ENCODE measurements around the gene CPM. TPM values are rescaled to one million over a fixed set of nuclear protein-coding genes. Genes with fewer than 3 reads are reported as not detected.

CPM gene
- total RNA-seq, 2 experiments from 2014 or later = 18.0 to 18.7 TPM

DNA sequence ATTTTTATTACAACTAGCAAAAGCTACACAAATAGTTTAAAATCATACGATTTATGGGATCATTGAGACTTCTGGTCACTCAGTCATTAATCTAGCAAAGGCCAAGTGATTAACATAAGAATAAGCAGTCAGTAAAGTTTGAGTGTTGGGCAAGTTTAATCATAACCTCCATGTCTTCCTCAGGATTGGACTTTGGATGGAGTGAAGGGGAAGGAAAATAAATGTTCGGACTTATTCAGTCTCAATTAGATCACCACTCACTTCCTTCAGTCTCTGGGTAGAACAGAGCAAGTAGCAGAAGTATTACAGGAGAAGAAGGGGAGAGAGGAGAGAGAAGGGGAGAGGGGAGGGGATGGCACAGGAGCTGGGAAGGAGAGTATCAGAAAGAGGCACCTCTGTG, 31.4 kb downstream of the CPM start:
- no peak for DNase-seq
- CTCF ChIA-PET = interaction anchor here (1.1 kb wide), 1 partner anchor 53 kb away, joined by 3 read pairs; no protein-coding TSS in a partner anchor
- POLR2A ChIA-PET = no interaction called here
- no peaks in the 10 kb centered on the region for H3K9me3 Mint-ChIP-seq (ENCODE audit: low read depth)
- H3K4me1 Mint-ChIP-seq = peaks cover 11% of the 10 kb centered on the region
- peaks cover 2% of the 10 kb centered on the region for H3K36me3 Mint-ChIP-seq (ENCODE audit: low read depth)
- no peak for ATAC-seq
- intact Hi-C loops (cut with DNase I, micrococcal nuclease) = no loop called here
- H3K27ac Mint-ChIP-seq = no peak overlapping the region
- H3K4me3 Mint-ChIP-seq = no peak overlapping the region
- peaks cover 8% of the 10 kb centered on the region for H3K27me3 Mint-ChIP-seq

DNA sequence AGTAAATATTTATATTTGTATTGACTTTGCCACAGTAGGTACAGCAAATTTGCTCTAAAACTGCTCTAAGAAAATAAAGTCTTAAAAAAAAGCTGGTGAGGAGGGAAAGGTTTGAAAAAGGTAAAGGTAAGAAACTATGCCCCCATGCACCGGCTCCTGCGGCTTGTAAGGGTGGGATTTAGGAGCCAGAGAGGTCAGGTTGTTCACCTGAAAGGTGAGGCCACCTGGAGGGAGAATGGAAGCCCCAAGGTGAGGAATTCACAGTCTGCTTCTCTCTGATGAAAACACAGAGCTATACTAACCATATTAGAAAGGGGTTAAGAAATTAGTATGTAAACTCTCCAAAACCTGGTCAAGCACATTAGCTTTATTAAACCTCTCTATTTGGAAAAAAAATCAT, 31.8 kb downstream of the CPM start:
- Mint-ChIP-seq H3K27ac (no peak overlapping the region), H3K4me1 (peaks cover 11% of the 10 kb centered on the region), H3K36me3 (ENCODE audit: low read depth) (peaks cover 2% of the 10 kb centered on the region), H3K9me3 (ENCODE audit: low read depth) (no peaks in the 10 kb centered on the region), H3K4me3 (no peak overlapping the region), H3K27me3 (peaks cover 8% of the 10 kb centered on the region)
- ATAC-seq (no peak), DNase-seq (no peak)
- CTCF ChIA-PET = interaction anchor here (1.1 kb wide), 1 partner anchor 53 kb away, joined by 3 read pairs; no protein-coding TSS in a partner anchor
- POLR2A ChIA-PET = no interaction called here
- intact Hi-C loops (cut with DNase I, micrococcal nuclease) = no loop called here

DNA sequence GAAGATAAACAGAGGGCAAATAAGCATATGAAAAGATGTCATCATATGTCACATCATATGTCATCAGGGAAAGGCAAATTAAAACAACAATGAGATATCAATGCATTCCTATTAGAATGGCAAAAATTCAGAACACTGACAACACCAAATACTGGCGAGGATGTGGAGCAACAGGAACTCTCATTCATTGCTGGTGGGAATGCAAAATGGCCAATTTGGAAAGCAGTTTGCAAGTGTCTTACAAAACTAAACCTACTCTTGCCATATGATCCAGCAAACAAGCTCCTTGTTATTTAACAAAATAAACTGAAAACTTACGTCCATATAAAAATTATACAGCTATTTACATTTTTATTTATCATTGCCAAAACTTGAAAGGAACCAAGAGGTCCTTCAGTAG, 32.7 kb downstream of the CPM start:
- DNase-seq = no peak

DNA sequence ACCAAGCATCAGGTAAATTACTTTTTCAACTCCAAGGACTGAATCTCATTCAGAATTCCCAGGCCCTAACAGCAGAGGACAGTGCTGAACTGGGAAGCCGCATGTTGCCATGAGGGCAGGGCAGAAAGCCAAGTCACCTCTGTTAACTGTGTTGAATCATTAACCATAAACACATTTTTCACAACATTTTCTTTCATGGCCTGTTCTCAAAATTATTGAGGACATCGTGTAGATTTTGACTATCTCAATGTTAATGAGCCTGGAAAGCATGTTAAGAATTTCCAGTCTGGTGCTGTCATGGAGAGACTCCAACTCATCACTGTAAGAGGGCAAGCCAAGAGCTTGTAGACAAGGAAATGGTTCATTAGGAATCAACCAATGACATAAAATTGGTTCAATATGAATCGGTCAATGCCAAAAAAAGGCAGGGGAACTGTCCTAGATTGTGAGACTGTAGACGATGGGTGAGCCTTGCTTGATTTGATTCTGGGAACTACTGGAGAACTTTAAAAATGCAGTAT, 33.7 kb downstream of the CPM start:
- H3K9me3 Mint-ChIP-seq (ENCODE audit: low read depth) = no peaks in the 10 kb centered on the region
- ChIA-PET CTCF (no interaction called here), POLR2A (no interaction called here)
- no peak overlapping the region for H3K4me3 Mint-ChIP-seq
- peaks cover under 1% of the 10 kb centered on the region for H3K4me1 Mint-ChIP-seq
- DNase-seq (no peak), ATAC-seq (no peak)
- H3K27ac Mint-ChIP-seq = no peak overlapping the region
- H3K27me3 Mint-ChIP-seq = peaks cover 8% of the 10 kb centered on the region
- H3K36me3 Mint-ChIP-seq (ENCODE audit: low read depth) = peaks cover 2% of the 10 kb centered on the region
- intact Hi-C loops (cut with DNase I, micrococcal nuclease) = no loop called here

More for the DNA sequence above, 32.7 kb downstream of the CPM start:
- H3K27me3 Mint-ChIP-seq = peaks cover 8% of the 10 kb centered on the region
- no peak overlapping the region for H3K27ac Mint-ChIP-seq
- CTCF ChIA-PET = no interaction called here
- H3K9me3 Mint-ChIP-seq (ENCODE audit: low read depth) = no peaks in the 10 kb centered on the region
- peaks cover 2% of the 10 kb centered on the region for H3K36me3 Mint-ChIP-seq (ENCODE audit: low read depth)
- intact Hi-C loops (cut with DNase I, micrococcal nuclease) = no loop called here
- H3K4me1 Mint-ChIP-seq = peaks cover 10% of the 10 kb centered on the region
- no peak overlapping the region for H3K4me3 Mint-ChIP-seq
- no peak for ATAC-seq
- POLR2A ChIA-PET = no interaction called here

DNA sequence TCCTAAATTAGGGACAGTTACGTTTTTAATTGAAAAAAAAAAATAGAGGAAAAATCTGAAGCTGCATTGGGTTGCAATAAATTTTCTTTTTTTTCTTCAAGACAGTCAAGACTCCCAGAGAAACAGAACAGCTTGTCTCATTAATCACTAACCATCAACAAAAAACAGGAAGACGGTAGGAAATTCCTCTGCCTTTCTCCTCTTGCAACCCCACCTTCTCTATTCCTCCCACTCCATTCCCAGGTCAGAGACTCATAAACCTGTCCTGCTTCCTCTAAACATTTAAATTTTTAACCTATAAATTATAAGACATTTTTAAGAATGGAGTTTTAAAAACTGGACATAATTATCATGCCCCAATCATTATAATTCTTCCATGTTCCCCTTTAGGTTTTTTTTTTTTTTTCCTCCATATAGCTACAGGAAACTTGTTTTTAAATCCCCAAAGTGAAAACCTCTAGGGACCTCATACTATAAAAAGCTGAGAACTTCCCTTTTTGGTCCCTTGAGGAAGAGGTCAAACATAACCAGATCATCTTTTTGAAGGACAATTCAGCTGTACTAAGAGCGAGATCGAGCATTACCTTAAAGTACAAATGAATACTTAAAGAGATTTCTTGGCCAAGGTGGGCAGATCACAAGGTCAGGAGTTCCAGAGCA, 36.0 kb downstream of the CPM start:
- H3K4me1 Mint-ChIP-seq = peaks cover 3% of the 10 kb centered on the region
- ChIA-PET POLR2A (no interaction called here), CTCF (interaction anchor here (0.7 kb wide), 1 partner anchor 380 kb away, joined by 3 read pairs; no protein-coding TSS in a partner anchor)
- ATAC-seq (no peak), DNase-seq (no peak)
- H3K9me3 Mint-ChIP-seq (ENCODE audit: low read depth) = no peaks in the 10 kb centered on the region
- H3K36me3 Mint-ChIP-seq (ENCODE audit: low read depth) = peaks cover 3% of the 10 kb centered on the region
- H3K27ac Mint-ChIP-seq = no peak overlapping the region
- intact Hi-C loops (cut with DNase I, micrococcal nuclease) = no loop called here
- H3K27me3 Mint-ChIP-seq = peaks cover 8% of the 10 kb centered on the region
- no peak overlapping the region for H3K4me3 Mint-ChIP-seq

DNA sequence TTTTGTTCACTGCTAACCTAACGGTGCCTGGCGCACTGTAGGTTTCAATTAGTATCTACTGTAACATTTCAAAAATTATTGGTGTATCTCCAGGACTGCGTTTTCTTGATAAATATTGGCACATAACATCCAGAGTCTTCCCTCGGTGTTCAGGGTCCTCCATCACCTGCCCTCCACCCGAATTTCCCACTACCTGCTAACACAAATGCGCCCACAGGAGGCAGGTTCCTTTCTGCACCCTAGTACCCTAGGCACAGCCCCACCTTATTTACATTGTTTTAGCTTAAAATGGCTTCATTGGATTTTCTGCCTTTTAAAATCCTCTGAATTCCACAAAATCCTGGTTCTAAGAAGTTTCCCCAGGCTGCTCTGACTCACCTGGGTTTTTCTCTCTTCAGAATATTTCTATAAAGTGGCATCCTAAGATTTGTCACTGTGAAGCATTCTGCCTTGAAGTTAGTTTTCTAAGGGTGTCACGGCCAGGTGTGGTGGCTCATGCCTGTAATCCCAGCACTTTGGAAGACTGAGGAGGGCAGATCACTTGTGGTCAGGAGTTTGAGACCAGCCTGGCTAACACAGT, 38.6 kb downstream of the CPM start:
- Mint-ChIP-seq H3K36me3 (ENCODE audit: low read depth) (peaks cover 6% of the 10 kb centered on the region), H3K4me1 (peaks cover 13% of the 10 kb centered on the region), H3K27ac (no peak overlapping the region), H3K27me3 (peaks cover 2% of the 10 kb centered on the region), H3K4me3 (no peak overlapping the region), H3K9me3 (ENCODE audit: low read depth) (no peaks in the 10 kb centered on the region)
- ATAC-seq = no peak
- ChIA-PET POLR2A (no interaction called here), CTCF (no interaction called here)
- no peak for DNase-seq
- intact Hi-C loops (cut with DNase I, micrococcal nuclease) = no loop called here

DNA sequence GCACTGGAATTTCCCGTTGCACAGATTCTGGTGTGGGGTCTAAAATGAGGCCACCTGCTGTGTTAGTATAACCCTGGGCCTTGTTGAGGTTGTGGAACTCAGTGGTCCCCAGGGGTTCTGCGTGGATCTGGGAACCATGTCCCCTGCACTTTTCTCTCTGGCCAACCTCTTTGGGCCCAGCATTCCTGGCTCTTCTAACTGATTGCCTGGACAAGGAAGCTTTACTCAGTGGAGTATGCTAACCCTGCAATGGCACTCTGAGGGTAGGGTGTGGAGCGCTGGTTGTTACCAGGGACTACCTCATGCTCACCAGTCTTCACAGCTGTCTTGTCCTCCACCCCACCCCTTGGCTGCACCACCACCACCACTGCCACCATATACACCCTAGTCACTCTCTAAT, 39.2 kb downstream of the CPM start:
- peaks cover 6% of the 10 kb centered on the region for H3K36me3 Mint-ChIP-seq (ENCODE audit: low read depth)
- no peak for ATAC-seq
- DNase-seq = no peak
- ChIA-PET POLR2A (no interaction called here), CTCF (no interaction called here)
- H3K4me1 Mint-ChIP-seq = peaks cover 15% of the 10 kb centered on the region
- peaks cover 2% of the 10 kb centered on the region for H3K27me3 Mint-ChIP-seq
- no peak overlapping the region for H3K4me3 Mint-ChIP-seq
- no peak overlapping the region for H3K27ac Mint-ChIP-seq
- H3K9me3 Mint-ChIP-seq (ENCODE audit: low read depth) = no peaks in the 10 kb centered on the region
- intact Hi-C loops (cut with DNase I, micrococcal nuclease) = no loop called here

DNA sequence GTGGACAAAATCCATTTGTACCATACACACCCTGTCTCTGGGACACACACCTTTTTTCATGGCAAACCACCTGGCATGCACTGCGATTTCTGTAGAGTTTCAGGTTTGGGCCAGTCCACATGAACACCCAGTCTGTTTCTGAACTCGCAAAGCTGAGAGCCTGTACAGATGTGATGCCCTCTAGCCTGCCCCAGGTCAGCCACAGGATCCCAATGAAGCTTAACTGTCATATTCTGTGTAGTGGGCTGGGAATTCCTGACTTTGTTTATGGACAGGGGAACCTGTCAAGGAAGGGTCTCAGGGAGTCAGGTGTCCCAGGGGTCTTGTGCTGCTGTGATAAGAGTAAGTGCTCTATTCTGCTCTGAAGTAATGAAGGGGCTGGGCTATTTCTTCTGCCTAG, 39.8 kb downstream of the CPM start:
- H3K36me3 Mint-ChIP-seq (ENCODE audit: low read depth) = peaks cover 6% of the 10 kb centered on the region
- ATAC-seq = no peak
- no peaks in the 10 kb centered on the region for H3K9me3 Mint-ChIP-seq (ENCODE audit: low read depth)
- H3K4me1 Mint-ChIP-seq = peaks cover 20% of the 10 kb centered on the region
- ChIA-PET POLR2A (no interaction called here), CTCF (no interaction called here)
- H3K4me3 Mint-ChIP-seq = no peak overlapping the region
- peaks cover 2% of the 10 kb centered on the region for H3K27me3 Mint-ChIP-seq
- no peak overlapping the region for H3K27ac Mint-ChIP-seq
- intact Hi-C loops (cut with DNase I, micrococcal nuclease) = no loop called here
- DNase-seq = no peak

DNA sequence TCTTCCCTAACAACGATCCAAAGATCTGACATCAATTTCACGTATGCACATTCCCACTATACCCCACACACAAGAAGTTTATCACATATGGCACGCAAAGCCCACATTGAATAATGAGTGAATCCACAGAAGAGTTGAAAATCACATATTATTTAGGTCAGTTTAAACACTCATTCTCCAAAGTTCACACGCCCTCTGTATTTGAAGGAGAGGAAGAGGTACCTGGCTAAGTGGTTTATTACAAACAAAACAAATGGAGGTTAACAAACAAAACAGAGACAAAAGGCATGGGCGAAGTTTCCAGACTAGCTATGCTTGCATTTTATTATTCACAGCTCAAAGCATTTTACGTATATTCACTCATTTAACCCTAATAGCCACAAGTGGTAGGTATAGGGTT, 41.8 kb downstream of the CPM start:
- H3K9me3 Mint-ChIP-seq (ENCODE audit: low read depth) = no peaks in the 10 kb centered on the region
- ChIA-PET CTCF (no interaction called here), POLR2A (no interaction called here)
- intact Hi-C loops (cut with DNase I, micrococcal nuclease) = no loop called here
- H3K4me1 Mint-ChIP-seq = peaks cover 24% of the 10 kb centered on the region
- no peak overlapping the region for H3K27ac Mint-ChIP-seq
- peaks cover 4% of the 10 kb centered on the region for H3K36me3 Mint-ChIP-seq (ENCODE audit: low read depth)
- ATAC-seq (no peak), DNase-seq (no peak)
- H3K27me3 Mint-ChIP-seq = peaks cover 2% of the 10 kb centered on the region
- no peak overlapping the region for H3K4me3 Mint-ChIP-seq

DNA sequence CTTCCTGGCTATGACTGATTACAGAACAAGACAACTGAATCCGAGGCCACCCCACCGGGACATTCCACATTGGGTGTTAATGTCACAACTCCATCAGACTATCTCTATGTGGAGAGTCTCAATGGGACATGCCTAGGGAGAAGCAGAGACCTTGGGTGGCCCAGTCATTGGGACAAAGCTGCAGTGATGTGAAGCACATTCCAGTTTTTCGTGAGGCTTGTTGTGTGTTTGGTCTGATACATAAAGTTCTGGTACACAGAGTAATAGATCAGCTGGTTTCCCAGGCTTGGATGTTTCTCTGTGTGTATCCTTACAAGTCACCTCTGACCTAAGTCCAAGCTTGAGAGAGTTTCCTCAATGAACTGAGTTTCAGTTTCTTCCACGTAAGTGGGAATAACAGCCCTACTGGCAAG, 42.3 kb downstream of the CPM start:
- DNase-seq = no peak
- Mint-ChIP-seq H3K4me1 (peaks cover 24% of the 10 kb centered on the region), H3K36me3 (ENCODE audit: low read depth) (peaks cover 4% of the 10 kb centered on the region), H3K27ac (no peak overlapping the region), H3K27me3 (peaks cover 2% of the 10 kb centered on the region), H3K4me3 (no peak overlapping the region), H3K9me3 (ENCODE audit: low read depth) (no peaks in the 10 kb centered on the region)
- no peak for ATAC-seq
- intact Hi-C loops (cut with DNase I, micrococcal nuclease) = no loop called here
- CTCF ChIA-PET = no interaction called here
- POLR2A ChIA-PET = no interaction called here

DNA sequence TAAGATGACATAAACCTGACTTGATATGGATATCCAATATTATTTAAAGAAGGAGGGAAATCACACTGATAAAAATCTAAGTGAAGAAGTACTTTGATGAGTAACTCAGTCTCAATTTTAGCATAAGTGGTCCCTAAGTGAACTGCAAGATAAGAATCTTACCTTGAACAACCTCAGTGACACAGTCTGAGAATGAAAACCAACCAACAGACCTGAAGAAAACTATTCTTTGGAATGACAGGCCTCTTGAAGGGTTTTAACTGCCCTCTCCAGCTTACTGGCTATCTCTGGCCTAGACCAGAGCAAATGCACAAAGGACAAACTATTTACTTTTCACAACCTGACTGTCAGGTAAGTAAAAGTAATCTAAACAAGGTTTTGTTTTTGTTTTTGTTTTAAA, 44.7 kb downstream of the CPM start:
- ChIA-PET CTCF (no interaction called here), POLR2A (no interaction called here)
- DNase-seq (no peak), ATAC-seq (peak; percentile 80)
- H3K4me3 Mint-ChIP-seq = no peak overlapping the region
- no peaks in the 10 kb centered on the region for H3K9me3 Mint-ChIP-seq (ENCODE audit: low read depth)
- no peak overlapping the region for H3K27ac Mint-ChIP-seq
- peaks cover 4% of the 10 kb centered on the region for H3K27me3 Mint-ChIP-seq
- H3K36me3 Mint-ChIP-seq (ENCODE audit: low read depth) = peaks cover 7% of the 10 kb centered on the region
- intact Hi-C loops (cut with DNase I, micrococcal nuclease) = no loop called here
- H3K4me1 Mint-ChIP-seq = peaks cover 24% of the 10 kb centered on the region

DNA sequence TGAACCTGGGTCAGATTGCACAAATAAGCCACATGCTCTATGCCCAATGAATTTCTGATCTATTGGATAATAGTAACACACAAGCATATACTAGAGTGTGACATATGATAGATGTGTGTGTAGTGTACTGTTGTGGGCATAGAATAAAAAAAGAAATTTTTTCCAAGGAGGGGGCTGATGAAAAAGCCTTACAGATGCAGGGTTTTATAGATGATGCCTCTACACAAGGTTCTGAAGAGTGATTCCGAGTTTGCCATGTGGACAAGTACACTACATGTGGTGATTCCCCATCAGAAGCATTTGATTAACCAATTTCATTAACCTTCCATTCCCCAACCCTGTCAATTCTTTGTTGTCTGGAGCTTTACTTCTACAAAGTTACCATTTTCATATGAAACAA, 45.3 kb downstream of the CPM start:
- intact Hi-C loops (cut with DNase I, micrococcal nuclease) = no loop called here
- peaks cover 24% of the 10 kb centered on the region for H3K4me1 Mint-ChIP-seq
- POLR2A ChIA-PET = no interaction called here
- no peak overlapping the region for H3K27ac Mint-ChIP-seq
- no peaks in the 10 kb centered on the region for H3K9me3 Mint-ChIP-seq (ENCODE audit: low read depth)
- ATAC-seq = no peak
- peaks cover 9% of the 10 kb centered on the region for H3K36me3 Mint-ChIP-seq (ENCODE audit: low read depth)
- CTCF ChIA-PET = no interaction called here
- peaks cover 4% of the 10 kb centered on the region for H3K27me3 Mint-ChIP-seq
- no peak overlapping the region for H3K4me3 Mint-ChIP-seq
- DNase-seq = no peak
